ENCODE results near the gene BLCAP. TPM values are rescaled to one million over a fixed set of nuclear protein-coding genes. Genes with fewer than 3 reads are reported as not detected.

The BLCAP gene
- total and polyA plus RNA-seq, 2 experiments from 2014 or later: 65.8 to 71.9 TPM

- Histone ChIP-seq H3K79me2 (no peaks in the 10 kb centered on the region), H3K36me3 (replicated peaks; ENCODE audit: insufficient read depth, low read depth) (no peaks in the 10 kb centered on the region), H3K4me3 (no peak overlapping the region), H3K27me3 (no peaks in the 10 kb centered on the region), H3K4me2 (no peak overlapping the region), H3K27ac (no peak overlapping the region), H2AFZ (no peak overlapping the region), H4K20me1 (ENCODE audit: insufficient read depth, poor library complexity, severe bottlenecking) (no peaks in the 10 kb centered on the region), H3K9me3 (ENCODE audit: low read depth) (no peaks in the 10 kb centered on the region), H3K9me2 (replicated peaks; ENCODE audit: insufficient read depth) (no peaks in the 10 kb centered on the region), H3K4me1 (ENCODE audit: insufficient read depth) (no peaks in the 10 kb centered on the region)
- no peak for DNase-seq (ENCODE audit: low spot score)
- no peak for TF ChIP-seq CTCF (IDR thresholded peaks at IDR 0.05; ENCODE audit: poor library complexity)
- TF ChIP-seq EZH2phosphoT487 (IDR thresholded peaks at IDR 0.05; ENCODE audit: low read depth, severe bottlenecking, unreplicated experiment): no peak
- TF ChIP-seq EZH2 (IDR thresholded peaks at IDR 0.05; ENCODE audit: borderline replicate concordance): no peak
- 94% methylated on average over 5 of the region's 5 CpGs for WGBS (ENCODE audit: low lambda C conversion rate, missing lambda C conversion rate)
Measured at GRCh38 chr20:37481610-37482009, 46.1 kb downstream of the BLCAP start.

DNA sequence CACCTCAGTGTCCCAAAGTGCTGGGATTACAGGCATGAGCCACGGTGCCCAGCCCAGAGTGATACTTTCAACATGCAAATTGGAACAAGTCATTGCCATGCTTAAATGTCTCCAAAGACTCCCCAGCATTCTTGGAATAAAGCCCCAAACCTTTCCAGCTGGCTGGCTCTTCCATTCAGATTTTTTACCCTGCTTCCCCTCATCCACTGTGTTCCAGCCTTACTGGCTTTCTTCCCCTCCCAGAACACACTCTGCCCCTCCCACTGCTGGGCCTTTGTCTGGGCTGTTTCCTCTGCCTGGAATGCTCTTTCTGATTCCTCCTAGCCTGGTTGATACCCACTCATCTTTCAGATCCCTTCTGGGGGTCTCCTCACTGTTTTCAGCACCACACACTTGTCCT is 46.8 kb downstream of the BLCAP start:
- Histone ChIP-seq H4K20me1 (ENCODE audit: insufficient read depth, poor library complexity, severe bottlenecking) (no peaks in the 10 kb centered on the region), H3K36me3 (replicated peaks; ENCODE audit: insufficient read depth, low read depth) (no peaks in the 10 kb centered on the region), H3K27ac (no peak overlapping the region), H3K27me3 (no peaks in the 10 kb centered on the region), H3K4me3 (no peak overlapping the region), H3K9me3 (ENCODE audit: low read depth) (no peaks in the 10 kb centered on the region), H3K4me1 (ENCODE audit: insufficient read depth) (no peaks in the 10 kb centered on the region), H3K4me2 (no peak overlapping the region), H2AFZ (no peak overlapping the region), H3K79me2 (no peaks in the 10 kb centered on the region), H3K9me2 (replicated peaks; ENCODE audit: insufficient read depth) (no peaks in the 10 kb centered on the region)
- 100% methylated on average over 1 of the region's 1 CpG for WGBS (ENCODE audit: low lambda C conversion rate, missing lambda C conversion rate)
- no peak for DNase-seq (ENCODE audit: low spot score)
- TF ChIP-seq CTCF (IDR thresholded peaks at IDR 0.05; ENCODE audit: poor library complexity) (no peak), EZH2 (IDR thresholded peaks at IDR 0.05; ENCODE audit: borderline replicate concordance) (no peak), EZH2phosphoT487 (IDR thresholded peaks at IDR 0.05; ENCODE audit: low read depth, severe bottlenecking, unreplicated experiment) (no peak)

GRCh38 chr20:37479925-37480691 is 47.6 kb downstream of the BLCAP start:
- TF ChIP-seq EZH2 (IDR thresholded peaks at IDR 0.05; ENCODE audit: borderline replicate concordance): no peak
- no peak for TF ChIP-seq CTCF (IDR thresholded peaks at IDR 0.05; ENCODE audit: poor library complexity)
- no peak for TF ChIP-seq EZH2phosphoT487 (IDR thresholded peaks at IDR 0.05; ENCODE audit: low read depth, severe bottlenecking, unreplicated experiment)
- H3K27ac ChIP-seq: no peak overlapping the region
- WGBS (ENCODE audit: low lambda C conversion rate, missing lambda C conversion rate): 96% methylated on average over 7 of the region's 9 CpGs
- H3K4me1 ChIP-seq (ENCODE audit: insufficient read depth): no peaks in the 10 kb centered on the region
- DNase-seq (ENCODE audit: low spot score): no peak
- H3K79me2 ChIP-seq: no peaks in the 10 kb centered on the region
- no peaks in the 10 kb centered on the region for H3K9me3 ChIP-seq (ENCODE audit: low read depth)
- no peaks in the 10 kb centered on the region for H3K27me3 ChIP-seq
- H2AFZ ChIP-seq: no peak overlapping the region
- no peak overlapping the region for H3K4me2 ChIP-seq
- no peaks in the 10 kb centered on the region for H4K20me1 ChIP-seq (ENCODE audit: insufficient read depth, poor library complexity, severe bottlenecking)
- no peaks in the 10 kb centered on the region for H3K36me3 ChIP-seq (replicated peaks; ENCODE audit: insufficient read depth, low read depth)
- no peaks in the 10 kb centered on the region for H3K9me2 ChIP-seq (replicated peaks; ENCODE audit: insufficient read depth)
- no peak overlapping the region for H3K4me3 ChIP-seq

Measured in hepatocyte (in vitro differentiated cells).